ENCODE results near the gene GRK5.
"Not testable (repeated sequence)": the region's sequence is repeated elsewhere in the genome, so short reads cannot be mapped to it uniquely, and the experiment has no call there.

Gene GRK5

GRCh38 chr10:119447823-119448546 lies 240.6 kb downstream of the GRK5 start:
- DNase-seq, result no peak

- DNase-seq, result no peak
Measured at GRCh38 chr10:119448628-119449584, 241.5 kb downstream of the GRK5 start.

- DNase-seq, result no peak
Measured at GRCh38 chr10:119449760-119450461, 242.5 kb downstream of the GRK5 start.

- DNase-seq, result no peak
Measured at GRCh38 chr10:119450606-119451299, 243.4 kb downstream of the GRK5 start.

GRCh38 chr10:119451300-119451896 lies 244.0 kb downstream of the GRK5 start:
- no peak for DNase-seq

GRCh38 chr10:119452396-119452795 lies 245.0 kb downstream of the GRK5 start:
- DNase-seq, result no peak

GRCh38 chr10:119453313-119453712 lies 245.9 kb downstream of the GRK5 start:
- no peak for DNase-seq

- DNase-seq, result no peak
Measured at GRCh38 chr10:119454316-119454715, 246.9 kb downstream of the GRK5 start.

GRCh38 chr10:119454990-119455389 lies 247.6 kb downstream of the GRK5 start:
- no peak for DNase-seq

GRCh38 chr10:119455609-119456434 lies 248.5 kb downstream of the GRK5 start:
- no peak for DNase-seq

GRCh38 chr10:119456435-119456810 lies 249.1 kb downstream of the GRK5 start:
- DNase-seq, result no peak

- no peak for DNase-seq
Measured at GRCh38 chr10:119457966-119458766, 250.8 kb downstream of the GRK5 start.

GRCh38 chr10:119459681-119460340 lies 252.4 kb downstream of the GRK5 start:
- DNase-seq, result no peak

GRCh38 chr10:119460369-119461195 lies 253.2 kb downstream of the GRK5 start:
- DNase-seq, result no peak

GRCh38 chr10:119461380-119461779 lies 254.0 kb downstream of the GRK5 start:
- peak in 1 of 2 donors; percentile 20 for DNase-seq

GRCh38 chr10:119461923-119462322 lies 254.6 kb downstream of the GRK5 start:
- DNase-seq, result no peak

GRCh38 chr10:119462773-119463172 lies 255.4 kb downstream of the GRK5 start:
- no peak for DNase-seq

GRCh38 chr10:119463195-119463594 lies 255.8 kb downstream of the GRK5 start:
- not testable (repeated sequence) for DNase-seq

- no peak for DNase-seq
Measured at GRCh38 chr10:119465085-119465484, 257.7 kb downstream of the GRK5 start.

Measured in stimulated activated CD4-positive, alpha-beta T cell treated with anti-CD3 and anti-CD28 coated beads, Interleukin-2, amount 100 ng/mL, for 24 hours (primary cell).